Uterus (tissue), 4 donors: ENCODE results near the gene DNAH17. TPM values are rescaled to one million over a fixed set of nuclear protein-coding genes. Genes with fewer than 3 reads are reported as not detected.

Experiments used
- DNase-seq, 2 donors: peaks; one replicate each; pipeline ENCODE4 v3.0.0-alpha.2; 2019 to 2020
- H3K27ac ChIP-seq, 2 donors: fragments of 200-600 bp; sonication (generic); 1 replicate in 1 of 2; 2 replicates in 1 of 2; pipeline ENCODE4 v1.5.1; 2016 to 2018
- H3K27me3 ChIP-seq, 2 donors: fragments of 200-600 bp; sonication (generic); one replicate each; pipeline ENCODE4 v1.5.1; 2018 to 2019; ENCODE audit warnings: control low read depth in 1 of 2
- H3K36me3 ChIP-seq, 2 donors: fragments of 200-600 bp; sonication (generic); one replicate each; pipeline ENCODE4 v1.5.1; 2019; ENCODE audit warnings: control low read depth in 1 of 2
- H3K4me1 ChIP-seq, 2 donors: fragments of 200-600 bp; sonication (generic); one replicate each; pipeline ENCODE4 v1.5.1; 2018 to 2019; ENCODE audit warnings: control low read depth in 1 of 2
- H3K4me3 ChIP-seq, 2 donors: fragments of 200-600 bp; sonication (generic); 1 replicate in 1 of 2; 2 replicates in 1 of 2; pipeline ENCODE4 v1.5.1; 2018 to 2019; ENCODE audit warnings: mild to moderate bottlenecking in 1 of 2
- H3K9me3 ChIP-seq, 2 donors: fragments of 200-600 bp; sonication (generic); one replicate each; pipeline ENCODE4 v1.5.1; 2019; ENCODE audit warnings: control low read depth in 1 of 2
- POLR2A ChIP-seq, 2 donors: fragments of 450-650 bp; IDR thresholded peaks; one replicate each; pipeline ENCODE4 v1.6.1; 2016; ENCODE audit warnings: antibody characterized with exemption in 2 of 2, mild to moderate bottlenecking in 1 of 2, moderate library complexity in 1 of 2
- intact Hi-C: fragments of 100-400 bp; cut with DNase I; formaldehyde crosslinking; loops from one replicate; pipeline ENCODE4 v1.15.1; 2023; ENCODE audit warnings: low total_unique reads
- total RNA-seq, 4 donors: library from RNA; depleted of rRNA in 3 of 4; stranded (reverse); fragments of >200 nt in 3 of 4; gene quantifications; one replicate each; pipeline versions ENCODE4 v1.1.0 to v1.2.4, GENCODE V29; 2014 to 2023
- TF ChIP-seq, protein P1 (sequence below), 4 experiments: fragments of 200-600 bp in 2 of 4; fragments of 450-650 bp in 2 of 4; sonication (generic) in 2 of 4; IDR thresholded peaks; one replicate each; pipeline ENCODE4 v1.5.1; 2016 to 2019; ENCODE audit warnings: antibody characterized with exemption in 4 of 4, mild to moderate bottlenecking in 2 of 4, moderate library complexity in 1 of 4
- donor health status: DM: yes; HTN: yes; CAD: no.

Gene DNAH17
- total RNA-seq, 4 donors from 2014 or later: 0.03 to 1.1 TPM; not detected in 2

DNA sequence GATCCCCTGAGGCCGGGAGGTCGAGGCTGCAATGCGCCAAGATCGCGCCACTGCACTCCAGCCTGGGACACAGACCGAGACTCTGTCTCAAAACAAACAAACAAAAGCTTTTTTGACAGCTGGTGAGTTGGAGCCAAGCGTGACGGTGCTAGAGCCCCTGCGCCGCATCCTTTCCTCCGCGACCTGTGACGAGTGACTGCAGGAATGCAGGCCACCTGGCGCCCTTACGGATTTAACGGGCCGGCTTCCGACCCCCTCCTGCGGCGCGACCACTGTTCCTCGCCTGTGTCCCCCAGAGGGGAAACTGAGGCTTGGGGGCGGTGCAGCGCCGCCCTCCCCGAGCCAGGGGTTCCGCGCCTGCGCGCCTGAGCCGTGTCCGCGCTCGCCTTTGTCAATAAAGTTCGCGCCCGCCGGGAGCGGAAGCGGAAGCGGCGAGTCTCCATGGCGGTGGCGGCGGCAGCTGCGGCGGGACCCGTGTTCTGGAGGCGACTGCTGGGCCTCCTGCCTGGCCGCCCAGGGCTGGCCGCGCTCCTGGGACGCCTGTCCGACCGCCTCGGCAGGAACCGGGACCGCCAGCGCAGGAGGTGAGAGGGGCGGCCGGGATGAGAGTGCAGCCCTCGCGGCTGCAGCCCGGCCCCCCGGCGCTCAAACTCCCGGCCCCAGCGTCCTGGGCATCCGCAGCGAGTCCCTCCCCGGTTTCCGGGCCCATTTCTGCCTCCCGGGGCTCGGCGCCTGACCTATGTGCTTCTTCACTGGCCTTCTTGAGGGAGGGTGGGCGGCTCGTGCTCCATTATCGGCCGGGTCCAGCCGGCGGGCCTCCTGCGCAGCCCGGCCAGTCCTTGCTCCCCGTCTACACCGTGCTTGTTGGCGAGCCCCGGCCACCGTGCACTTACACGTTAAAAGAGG is 198.7 kb downstream of the DNAH17 start, which contains the start of gene PGS1:
Gene PGS1, plus strand, starts transcription at position 425 of the 906 bp plus-strand sequence. Its CDS starts 17 bp downstream, at position 442.
- peak; percentile 70 to 79 for DNase-seq
- Histone ChIP-seq H3K4me3 (peak within 1 kb of the TSS; percentile 83 to 91), H3K9me3 (no peaks in the 10 kb centered on the region), H3K27ac (peak within 1 kb of the TSS; percentile 84 to 89), H3K36me3 (no peaks in the 10 kb centered on the region), H3K4me1 (peaks cover 7 to 25% of the 10 kb centered on the region in 2 donors), H3K27me3 (no peaks in the 10 kb centered on the region)
- intact Hi-C loops: no loop called here
- TF ChIP-seq, protein P1, sequence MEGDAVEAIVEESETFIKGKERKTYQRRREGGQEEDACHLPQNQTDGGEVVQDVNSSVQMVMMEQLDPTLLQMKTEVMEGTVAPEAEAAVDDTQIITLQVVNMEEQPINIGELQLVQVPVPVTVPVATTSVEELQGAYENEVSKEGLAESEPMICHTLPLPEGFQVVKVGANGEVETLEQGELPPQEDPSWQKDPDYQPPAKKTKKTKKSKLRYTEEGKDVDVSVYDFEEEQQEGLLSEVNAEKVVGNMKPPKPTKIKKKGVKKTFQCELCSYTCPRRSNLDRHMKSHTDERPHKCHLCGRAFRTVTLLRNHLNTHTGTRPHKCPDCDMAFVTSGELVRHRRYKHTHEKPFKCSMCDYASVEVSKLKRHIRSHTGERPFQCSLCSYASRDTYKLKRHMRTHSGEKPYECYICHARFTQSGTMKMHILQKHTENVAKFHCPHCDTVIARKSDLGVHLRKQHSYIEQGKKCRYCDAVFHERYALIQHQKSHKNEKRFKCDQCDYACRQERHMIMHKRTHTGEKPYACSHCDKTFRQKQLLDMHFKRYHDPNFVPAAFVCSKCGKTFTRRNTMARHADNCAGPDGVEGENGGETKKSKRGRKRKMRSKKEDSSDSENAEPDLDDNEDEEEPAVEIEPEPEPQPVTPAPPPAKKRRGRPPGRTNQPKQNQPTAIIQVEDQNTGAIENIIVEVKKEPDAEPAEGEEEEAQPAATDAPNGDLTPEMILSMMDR (IDR thresholded peaks at IDR 0.05): peak in 2 of 4 experiments; percentile 11 to 13
- TF ChIP-seq POLR2A (IDR thresholded peaks at IDR 0.05): peak; percentile 65 to 84

DNA sequence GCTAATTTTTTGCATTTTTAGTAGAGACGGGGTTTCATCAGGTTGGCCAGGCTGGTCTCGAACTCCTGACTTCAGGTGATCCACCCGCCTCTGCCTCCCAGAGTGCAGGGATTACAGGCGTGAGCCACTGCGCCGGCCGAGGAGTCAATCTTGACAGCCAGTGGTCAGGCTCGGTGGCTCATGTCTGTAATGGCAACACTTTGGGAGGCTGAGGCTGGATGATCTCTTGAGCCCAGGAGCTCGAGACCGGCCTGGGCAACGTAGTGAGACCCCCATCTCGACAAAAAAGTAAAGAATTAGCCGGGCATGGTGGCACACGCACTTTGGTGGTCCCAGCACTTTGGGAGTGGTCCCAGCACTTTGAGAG is 199.4 kb downstream of the DNAH17 start:
- DNase-seq: no peak
- Histone ChIP-seq H3K4me3 (peak overlapping the region; percentile 83 to 91), H3K27me3 (no peaks in the 10 kb centered on the region), H3K9me3 (no peaks in the 10 kb centered on the region), H3K36me3 (no peaks in the 10 kb centered on the region), H3K27ac (peak overlapping the region; percentile 84 to 89), H3K4me1 (peaks cover 7 to 25% of the 10 kb centered on the region in 2 donors)
- intact Hi-C loops: no loop called here
- TF ChIP-seq, protein P1 (IDR thresholded peaks at IDR 0.05): no peak
- TF ChIP-seq POLR2A (IDR thresholded peaks at IDR 0.05): no peak

DNA sequence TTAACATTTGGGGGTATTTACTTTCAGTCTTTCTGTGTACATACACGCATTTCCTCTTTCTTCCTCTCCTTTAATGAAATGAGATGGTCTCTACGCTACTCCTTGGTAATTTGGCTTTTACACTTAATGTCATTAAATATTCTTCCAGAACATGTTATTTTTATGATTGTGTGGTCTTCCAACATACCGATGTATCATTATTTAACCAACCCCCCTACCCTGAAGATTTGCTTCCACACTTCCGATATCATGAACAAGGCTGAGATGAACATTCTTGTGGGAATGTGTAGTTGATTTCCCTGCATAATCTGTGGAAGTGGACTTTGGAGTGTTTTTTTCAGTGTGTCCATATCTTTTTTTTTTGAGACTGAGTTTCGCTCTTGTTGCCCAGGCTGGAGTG is 201.0 kb downstream of the DNAH17 start:
- Histone ChIP-seq H3K9me3 (no peaks in the 10 kb centered on the region), H3K27ac (no peak overlapping the region), H3K4me1 (peaks cover 7 to 24% of the 10 kb centered on the region in 2 donors), H3K36me3 (no peaks in the 10 kb centered on the region), H3K27me3 (no peaks in the 10 kb centered on the region), H3K4me3 (no peak overlapping the region)
- TF ChIP-seq, protein P1 (IDR thresholded peaks at IDR 0.05): no peak
- no peak for TF ChIP-seq POLR2A (IDR thresholded peaks at IDR 0.05)
- no peak for DNase-seq
- intact Hi-C loops: no loop called here

DNA sequence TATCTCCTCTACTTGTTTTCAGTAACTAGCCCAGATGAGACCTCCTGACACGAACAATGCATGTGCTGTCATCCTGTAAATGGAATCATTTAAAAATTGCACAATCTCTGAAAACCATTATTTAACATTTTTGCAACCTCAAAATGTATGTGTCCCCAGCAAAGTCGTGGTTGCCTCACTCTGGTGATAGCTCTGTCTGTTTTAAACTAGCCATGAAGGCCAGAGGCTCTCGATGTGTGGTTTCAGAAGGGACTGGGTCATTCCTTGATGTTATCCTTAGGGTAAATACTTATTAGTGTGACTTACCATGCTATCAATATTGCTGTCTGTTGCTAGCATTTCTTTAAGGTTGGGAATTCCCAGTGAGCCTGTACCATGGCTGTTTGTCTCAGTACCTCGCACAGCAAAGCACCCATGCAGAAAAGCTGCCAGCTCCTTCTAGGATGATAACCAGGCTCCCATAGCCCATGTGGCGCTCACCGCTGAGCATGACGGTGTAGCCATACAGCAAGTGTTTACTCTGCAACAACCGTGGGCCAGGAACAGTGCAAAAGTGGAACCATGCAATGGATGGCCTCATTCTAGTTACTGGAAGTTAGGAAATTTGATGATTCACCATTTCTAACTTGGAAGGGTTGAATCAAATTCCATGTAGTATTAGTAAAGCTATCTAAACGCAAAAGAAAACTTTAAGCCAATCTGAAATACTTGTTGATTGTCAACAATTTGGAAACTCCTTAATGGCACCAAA is 201.6 kb downstream of the DNAH17 start:
- Histone ChIP-seq H3K4me3 (no peak overlapping the region), H3K36me3 (no peaks in the 10 kb centered on the region), H3K9me3 (no peaks in the 10 kb centered on the region), H3K27ac (peak overlapping the region in 1 of 2 donors; percentile 35), H3K27me3 (no peaks in the 10 kb centered on the region), H3K4me1 (peaks cover 7 to 18% of the 10 kb centered on the region in 2 donors)
- intact Hi-C loops: no loop called here
- no peak for TF ChIP-seq POLR2A (IDR thresholded peaks at IDR 0.05)
- TF ChIP-seq, protein P1 (IDR thresholded peaks at IDR 0.05): no peak
- DNase-seq: peak in 1 of 2 donors; percentile 37
